Activated CD8-positive, alpha-beta memory T cell treated with anti-CD3 and anti-CD28 coated beads, Interleukin-2, amount 10 ng/mL, durations not matched to agents 7 days and 5 days (primary cell): ENCODE measurements around the gene PPP1CC. TPM values are rescaled to one million over a fixed set of nuclear protein-coding genes. Genes with fewer than 3 reads are reported as not detected.
"Not testable (repeated sequence)": the region's sequence is repeated elsewhere in the genome, so short reads cannot be mapped to it uniquely, and the experiment has no call there.

Source experiments
- ATAC-seq: fragments of 150-1000 bp; cut with Tn5 transposase; one replicate; pipeline ENCODE4 v1.10.0; 2021; ENCODE audit warnings: moderate library complexity
- CTCF ChIA-PET: fragments of 350-600 bp; sonication (Branson Sonifier 250); formaldehyde crosslinking; loops from one replicate; lab custom pipeline; 2021; ENCODE audit warnings: antibody characterized with exemption; lab: Charles Lee
- DNase-seq: peaks from one replicate; pipeline ENCODE4 v3.0.0-alpha.2; 2020
- H3K27ac Mint-ChIP-seq: one replicate; pipeline ENCODE4 v1.8.0; 2021; ENCODE audit warnings: mild to moderate bottlenecking, mixed read lengths
- H3K27me3 Mint-ChIP-seq: one replicate; pipeline ENCODE4 v1.8.0; 2021; ENCODE audit warnings: mixed read lengths
- H3K36me3 Mint-ChIP-seq: one replicate; pipeline ENCODE4 v1.8.0; 2021; ENCODE audit warnings: mild to moderate bottlenecking, mixed read lengths
- H3K4me1 Mint-ChIP-seq: one replicate; pipeline ENCODE4 v1.8.0; 2021; ENCODE audit warnings: mixed read lengths
- H3K4me3 Mint-ChIP-seq: one replicate; pipeline ENCODE4 v1.8.0; 2021; ENCODE audit warnings: mild to moderate bottlenecking, moderate library complexity, mixed read lengths
- H3K9me3 Mint-ChIP-seq: one replicate; pipeline ENCODE4 v1.8.0; 2022; ENCODE audit warnings: low read depth, mixed read lengths
- total RNA-seq, 2 experiments: library from RNA; stranded (reverse); gene quantifications; one replicate each; pipeline ENCODE4 v1.2.3, GENCODE V29; 2021

The PPP1CC gene
- total RNA-seq, 2 experiments from 2014 or later: 174 to 200 TPM

DNA sequence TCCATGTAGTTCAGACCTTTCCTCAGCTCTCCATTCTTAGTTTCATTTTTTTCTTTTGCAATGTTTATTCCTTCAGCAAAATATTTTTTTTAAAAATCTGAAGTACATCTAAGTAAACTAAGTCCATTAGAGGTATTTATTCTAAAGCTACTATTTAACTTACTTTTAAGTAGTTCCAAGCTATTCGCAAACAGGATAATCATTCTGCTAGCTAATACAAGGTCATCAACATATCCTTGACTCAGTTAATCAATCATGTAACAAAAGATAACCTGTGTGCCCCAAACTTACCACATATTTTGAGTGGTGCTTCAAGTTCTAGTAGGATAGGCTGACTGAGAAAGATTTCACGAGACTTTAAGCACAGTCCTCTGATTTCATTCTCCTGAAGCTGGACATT lies 11.2 kb downstream of the PPP1CC start:
- Mint-ChIP-seq H3K36me3 (peaks cover 66% of the 10 kb centered on the region), H3K27me3 (no peaks in the 10 kb centered on the region), H3K9me3 (no peaks in the 10 kb centered on the region), H3K4me1 (peaks cover 79% of the 10 kb centered on the region), H3K27ac (no peak overlapping the region), H3K4me3 (no peak overlapping the region)
- ATAC-seq (no peak), DNase-seq (no peak)
- CTCF ChIA-PET: interaction anchor here (0.9 to 2.1 kb wide), 7 partner anchors 10 to 867 kb away, joined by 3 to 5 read pairs (median 4); no protein-coding TSS in a partner anchor

DNA sequence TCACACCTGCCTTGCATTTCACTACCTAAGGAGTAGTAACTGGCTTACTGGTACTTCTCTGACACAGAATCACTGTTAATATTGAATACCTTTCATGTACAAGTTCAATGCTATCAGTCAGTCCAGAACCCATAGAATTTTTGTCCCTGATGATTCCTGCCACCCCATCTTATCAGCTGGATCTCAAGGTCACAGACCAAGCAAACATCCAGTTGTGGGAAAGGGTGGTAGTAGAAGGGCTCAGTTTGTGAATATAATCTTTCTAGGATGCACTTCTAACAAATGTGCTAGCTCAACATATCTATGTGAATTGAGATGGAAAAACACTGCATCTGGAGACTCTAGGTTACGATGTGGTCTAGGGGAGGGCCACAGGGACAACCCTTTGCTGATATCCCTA lies 14.1 kb downstream of the PPP1CC start:
- no peak overlapping the region for H3K4me3 Mint-ChIP-seq
- H3K27ac Mint-ChIP-seq: peak overlapping the region; percentile 86
- CTCF ChIA-PET: interaction anchor here (0.7 to 1.4 kb wide), 2 partner anchors 9 to 48 kb away, joined by 3 to 9 read pairs; no protein-coding TSS in a partner anchor
- no peaks in the 10 kb centered on the region for H3K9me3 Mint-ChIP-seq
- no peak for DNase-seq
- H3K4me1 Mint-ChIP-seq: peaks cover 71% of the 10 kb centered on the region
- ATAC-seq: no peak
- peaks cover 70% of the 10 kb centered on the region for H3K36me3 Mint-ChIP-seq
- no peaks in the 10 kb centered on the region for H3K27me3 Mint-ChIP-seq

DNA sequence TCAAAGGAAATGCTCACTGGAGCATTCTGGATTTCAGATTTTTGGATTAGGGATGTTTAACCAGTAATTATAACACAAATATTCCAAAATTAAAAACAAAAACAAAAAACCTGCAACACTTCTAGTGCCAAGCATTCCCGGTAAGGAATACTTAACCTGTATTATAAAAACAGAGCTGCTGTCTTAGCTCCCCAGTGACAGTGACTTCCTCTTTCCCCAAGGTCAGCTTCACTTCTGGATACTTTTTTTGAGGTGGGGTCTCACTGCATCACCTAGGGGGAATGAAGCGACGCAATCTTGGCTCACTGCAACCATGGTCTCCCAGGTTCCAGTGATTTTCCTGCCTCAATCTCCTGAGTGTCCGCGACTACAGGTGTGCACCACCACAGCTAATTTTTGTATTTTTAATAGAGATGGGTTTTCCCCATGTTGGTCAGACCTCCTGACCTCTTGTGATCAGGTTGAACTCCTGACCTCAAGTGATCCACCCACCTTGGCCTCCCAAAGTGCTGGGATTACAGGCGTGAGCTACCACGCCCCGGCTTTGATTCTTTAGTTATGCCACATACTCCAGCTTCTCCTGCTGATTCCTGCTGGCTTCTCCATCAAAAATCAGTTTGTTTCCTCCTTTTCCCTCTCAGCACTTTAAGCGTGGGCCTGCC lies 15.9 kb downstream of the PPP1CC start:
- Mint-ChIP-seq H3K27me3 (no peaks in the 10 kb centered on the region), H3K4me3 (no peak overlapping the region), H3K36me3 (peaks cover 73% of the 10 kb centered on the region), H3K9me3 (no peaks in the 10 kb centered on the region), H3K4me1 (peaks cover 54% of the 10 kb centered on the region), H3K27ac (peak overlapping the region; percentile 86)
- ATAC-seq (no peak), DNase-seq (no peak)
- CTCF ChIA-PET: interaction anchor here (0.6 to 1.9 kb wide), 3 partner anchors 14 to 716 kb away, joined by 3 to 12 read pairs (median 3); partner anchors contain the start of gene ARPC3

DNA sequence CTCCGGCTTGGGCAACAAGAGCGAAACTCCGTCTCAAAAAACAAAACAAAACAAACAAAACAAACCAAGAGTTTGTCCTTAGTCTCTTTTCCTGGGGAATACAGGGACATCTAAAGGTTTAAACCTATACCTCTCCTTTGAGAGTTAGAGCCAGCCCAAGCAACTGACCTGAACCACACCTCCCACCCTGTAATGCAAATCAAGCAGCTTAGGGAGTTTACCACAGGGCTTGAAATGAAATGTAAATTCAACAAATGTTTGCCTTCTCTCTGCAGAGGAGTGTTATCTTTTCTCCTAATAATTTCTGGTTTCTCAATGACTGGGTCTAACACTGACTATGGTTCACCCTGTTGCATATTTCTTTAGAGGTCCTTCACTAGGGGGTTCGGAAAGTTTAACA lies 16.7 kb downstream of the PPP1CC start:
- ATAC-seq (no peak), DNase-seq (no peak)
- CTCF ChIA-PET: no interaction called here
- H3K27me3 Mint-ChIP-seq: no peaks in the 10 kb centered on the region
- H3K4me3 Mint-ChIP-seq: no peak overlapping the region
- H3K9me3 Mint-ChIP-seq: no peaks in the 10 kb centered on the region
- peaks cover 46% of the 10 kb centered on the region for H3K4me1 Mint-ChIP-seq
- peak overlapping the region; percentile 67 for H3K27ac Mint-ChIP-seq
- H3K36me3 Mint-ChIP-seq: peaks cover 76% of the 10 kb centered on the region

DNA sequence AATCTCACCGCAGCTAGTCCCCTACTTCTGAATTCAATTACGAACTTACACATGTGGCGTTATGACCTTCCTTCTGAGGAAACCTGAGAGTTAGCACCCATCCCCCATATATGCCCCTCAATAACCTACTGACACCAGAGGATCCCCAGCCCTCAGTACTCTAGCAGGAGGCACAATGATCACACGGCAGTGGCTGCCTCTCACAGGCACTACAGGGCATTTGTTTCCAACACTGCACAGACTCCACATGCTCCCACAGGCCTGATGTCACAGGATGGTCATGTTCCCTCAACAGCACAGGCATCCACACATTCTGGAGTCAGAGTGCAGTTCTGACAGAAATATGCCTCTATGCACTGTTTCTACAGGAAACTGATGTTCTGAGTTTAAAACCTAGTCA lies 17.4 kb downstream of the PPP1CC start:
- Mint-ChIP-seq H3K27ac (peak overlapping the region; percentile 39), H3K9me3 (no peaks in the 10 kb centered on the region), H3K36me3 (peaks cover 77% of the 10 kb centered on the region), H3K4me3 (no peak overlapping the region), H3K27me3 (no peaks in the 10 kb centered on the region), H3K4me1 (peaks cover 40% of the 10 kb centered on the region)
- DNase-seq (no peak), ATAC-seq (no peak)
- CTCF ChIA-PET: no interaction called here

DNA sequence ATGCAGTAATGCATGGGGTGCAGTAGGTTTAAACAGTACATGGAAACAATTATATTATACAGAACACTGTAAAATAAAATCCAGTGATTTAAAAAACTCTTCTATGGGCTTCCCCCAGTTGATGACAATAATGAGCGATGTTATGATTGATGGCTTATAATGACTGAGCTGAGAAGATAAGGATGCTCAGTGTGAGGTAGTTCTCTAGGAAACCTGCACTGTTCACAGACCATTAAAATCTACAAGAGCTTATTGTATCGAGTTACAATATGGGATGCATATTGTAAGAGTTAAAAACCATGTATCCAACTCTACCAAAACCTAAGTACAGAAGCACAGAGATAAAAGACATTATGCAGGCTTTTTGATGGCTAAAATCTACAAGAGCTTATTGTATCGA lies 19.8 kb downstream of the PPP1CC start:
- H3K4me3 Mint-ChIP-seq: not testable (repeated sequence)

DNA sequence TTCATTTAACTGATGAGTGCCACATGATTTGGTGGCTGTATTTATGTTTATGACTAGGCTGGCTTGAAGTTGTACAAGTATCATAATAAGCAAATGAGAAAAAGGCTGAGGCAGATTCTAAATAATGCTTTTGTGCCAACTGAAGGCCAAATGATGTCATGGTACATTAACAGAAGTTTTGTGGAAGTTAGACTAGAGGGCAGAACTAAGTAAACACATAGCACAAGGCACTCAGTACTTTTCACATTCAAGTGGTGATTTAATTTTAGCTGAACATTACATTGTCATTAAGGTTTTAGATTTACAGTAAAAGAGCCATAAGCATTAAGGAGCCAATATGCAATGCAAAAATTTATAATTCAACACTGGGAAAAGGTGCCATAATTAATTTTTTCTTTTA lies 21.1 kb downstream of the PPP1CC start:
- DNase-seq: no peak
- ATAC-seq: no peak
- Mint-ChIP-seq H3K9me3 (no peaks in the 10 kb centered on the region), H3K4me3 (no peak overlapping the region), H3K27me3 (no peaks in the 10 kb centered on the region), H3K27ac (no peak overlapping the region), H3K36me3 (peaks cover 81% of the 10 kb centered on the region), H3K4me1 (peaks cover 23% of the 10 kb centered on the region)
- CTCF ChIA-PET: interaction anchor here (0.6 kb wide), 2 partner anchors 16 kb away, joined by 3 read pairs; no protein-coding TSS in a partner anchor

More for the DNA sequence above, 19.8 kb downstream of the PPP1CC start:
- ATAC-seq, DNase-seq, H3K9me3 Mint-ChIP-seq, H3K27me3 Mint-ChIP-seq, H3K27ac Mint-ChIP-seq: not testable (repeated sequence)
- CTCF ChIA-PET: interaction anchor here (1.6 kb wide), 1 partner anchor 18 kb away, joined by 5 read pairs; no protein-coding TSS in a partner anchor
- Mint-ChIP-seq H3K4me1 (peaks cover 28% of the 10 kb centered on the region), H3K36me3 (peaks cover 82% of the 10 kb centered on the region)

DNA sequence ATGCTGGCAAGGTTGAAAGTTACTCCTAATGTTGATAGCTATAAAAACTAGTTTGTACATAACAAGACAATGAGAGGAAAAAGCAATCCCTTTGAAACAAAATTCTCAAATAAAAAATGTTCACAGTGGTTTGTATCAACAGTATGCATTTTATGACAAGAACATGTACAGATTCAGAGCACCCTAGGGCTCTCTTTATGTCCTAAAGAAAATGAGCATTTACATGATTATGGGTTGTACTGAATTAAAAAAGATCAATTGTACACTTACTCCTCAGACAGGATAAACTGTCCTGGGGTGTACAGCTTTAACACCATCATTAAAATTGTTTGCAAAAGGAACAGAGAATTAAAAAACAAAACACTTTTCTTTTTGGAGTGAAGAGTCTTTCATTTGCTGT lies 22.2 kb downstream of the PPP1CC start:
- H3K4me3 Mint-ChIP-seq: no peak overlapping the region
- CTCF ChIA-PET: no interaction called here
- no peaks in the 10 kb centered on the region for H3K9me3 Mint-ChIP-seq
- H3K4me1 Mint-ChIP-seq: peaks cover 17% of the 10 kb centered on the region
- no peak for ATAC-seq
- H3K27me3 Mint-ChIP-seq: no peaks in the 10 kb centered on the region
- no peak overlapping the region for H3K27ac Mint-ChIP-seq
- DNase-seq: no peak
- peaks cover 74% of the 10 kb centered on the region for H3K36me3 Mint-ChIP-seq

DNA sequence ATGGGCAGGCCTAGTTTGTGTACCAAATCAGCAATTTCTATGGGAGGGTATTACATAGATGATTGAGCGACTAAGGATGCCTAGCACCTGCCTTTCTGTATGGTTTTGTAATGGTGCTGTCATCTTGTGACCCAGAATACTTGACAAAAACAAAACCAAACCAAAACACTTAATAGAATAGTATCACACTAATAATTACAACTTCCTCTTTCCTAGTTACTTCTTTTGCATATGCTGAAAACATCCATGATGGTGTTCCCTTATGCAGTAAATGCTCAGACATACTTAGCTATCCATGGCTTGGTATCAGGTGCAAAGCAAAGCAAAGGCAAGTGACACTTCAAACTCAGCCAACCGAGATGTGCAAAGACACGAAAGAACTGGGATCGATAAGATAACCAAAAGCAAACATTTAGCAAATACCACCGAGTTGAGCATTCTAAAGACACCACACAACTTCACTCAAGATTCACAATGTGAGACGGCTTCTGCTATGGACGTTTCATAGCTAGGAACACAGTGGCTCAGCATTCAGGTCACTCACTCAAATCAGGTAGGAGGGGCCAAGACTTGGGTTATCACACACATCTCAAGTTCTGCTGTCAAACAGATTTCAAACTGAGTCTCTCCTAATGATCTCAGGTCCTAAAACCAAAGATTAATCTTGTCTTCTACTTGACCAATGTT lies 24.3 kb downstream of the PPP1CC start:
- H3K27me3 Mint-ChIP-seq: no peaks in the 10 kb centered on the region
- peaks cover 10% of the 10 kb centered on the region for H3K4me1 Mint-ChIP-seq
- ATAC-seq (no peak), DNase-seq (no peak)
- H3K4me3 Mint-ChIP-seq: no peak overlapping the region
- CTCF ChIA-PET: interaction anchor here (2.2 kb wide), 1 partner anchor 287 kb away, joined by 4 read pairs; no protein-coding TSS in a partner anchor
- H3K27ac Mint-ChIP-seq: no peak overlapping the region
- no peaks in the 10 kb centered on the region for H3K9me3 Mint-ChIP-seq
- peaks cover 56% of the 10 kb centered on the region for H3K36me3 Mint-ChIP-seq

DNA sequence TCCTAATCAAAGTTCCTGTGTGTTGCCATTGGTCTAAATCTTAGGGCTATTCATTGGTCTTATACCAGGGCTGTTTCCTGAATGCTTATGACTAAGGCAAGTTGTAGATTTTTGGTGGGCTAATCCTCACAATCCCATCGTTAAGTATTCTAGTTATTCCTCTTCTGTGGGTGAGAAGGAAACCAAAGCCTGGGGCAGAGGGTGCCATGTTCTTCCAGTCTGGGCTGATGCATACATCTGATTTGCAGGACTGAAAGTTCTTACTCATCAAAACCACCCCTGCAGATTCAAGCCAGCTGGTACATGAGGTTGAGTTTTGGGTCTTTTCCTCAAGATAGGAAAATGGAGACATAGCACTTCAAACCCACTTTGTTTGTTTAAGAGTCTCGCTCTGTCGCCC lies 25.7 kb downstream of the PPP1CC start:
- no peak for ATAC-seq
- Mint-ChIP-seq H3K9me3 (no peaks in the 10 kb centered on the region), H3K4me3 (no peak overlapping the region), H3K27me3 (no peaks in the 10 kb centered on the region), H3K36me3 (peaks cover 48% of the 10 kb centered on the region), H3K4me1 (peaks cover 10% of the 10 kb centered on the region), H3K27ac (no peak overlapping the region)
- CTCF ChIA-PET: interaction anchor here (0.6 to 2.2 kb wide), 2 partner anchors 11 to 286 kb away, joined by 3 to 4 read pairs; no protein-coding TSS in a partner anchor
- no peak for DNase-seq

DNA sequence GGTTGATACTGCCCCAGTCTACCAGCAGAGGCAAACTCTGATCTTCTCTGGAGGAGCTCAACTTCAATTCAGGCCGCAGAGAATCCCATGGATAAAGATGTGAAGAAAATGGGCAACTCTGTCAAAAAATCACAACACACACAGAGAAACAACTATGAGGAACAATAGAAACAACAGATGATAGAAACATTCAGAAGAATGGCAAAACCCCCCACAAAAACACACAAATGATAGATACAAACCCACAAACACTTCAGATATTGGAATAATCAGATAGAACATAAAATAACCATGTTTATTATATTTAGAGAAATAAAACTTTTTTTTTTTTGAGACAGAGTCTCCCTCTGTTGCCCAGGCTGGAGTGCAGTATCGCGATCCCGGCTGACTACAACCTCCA lies 33.8 kb downstream of the PPP1CC start:
- DNase-seq: no peak
- Mint-ChIP-seq H3K9me3 (no peaks in the 10 kb centered on the region), H3K27me3 (no peaks in the 10 kb centered on the region), H3K4me3 (no peak overlapping the region), H3K27ac (no peak overlapping the region), H3K4me1 (no peaks in the 10 kb centered on the region), H3K36me3 (peaks cover 5% of the 10 kb centered on the region)
- no peak for ATAC-seq
- CTCF ChIA-PET: interaction anchor here (0.6 to 1.2 kb wide), 3 partner anchors 41 to 423 kb away, joined by 3 read pairs; no protein-coding TSS in a partner anchor

DNA sequence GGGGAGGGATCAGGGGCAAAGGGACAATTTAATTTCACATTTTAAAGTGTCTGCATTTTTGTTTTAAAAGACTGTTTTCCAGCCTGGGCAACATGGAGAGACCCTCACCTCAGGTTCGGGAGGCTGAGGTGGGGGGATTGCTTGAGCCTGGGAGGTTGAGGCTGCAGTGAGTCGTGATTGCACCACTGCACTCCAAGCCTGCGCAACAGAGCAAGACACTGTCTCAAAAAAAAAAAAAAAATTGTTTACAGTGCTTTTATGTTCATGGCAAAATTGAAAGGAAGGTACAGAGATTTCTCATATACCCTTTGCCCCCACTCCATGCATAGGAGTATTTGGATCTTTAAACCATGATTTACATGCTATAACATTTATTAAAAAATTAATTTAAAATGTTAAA lies 37.4 kb downstream of the PPP1CC start:
- H3K4me1 Mint-ChIP-seq: no peaks in the 10 kb centered on the region

DNA sequence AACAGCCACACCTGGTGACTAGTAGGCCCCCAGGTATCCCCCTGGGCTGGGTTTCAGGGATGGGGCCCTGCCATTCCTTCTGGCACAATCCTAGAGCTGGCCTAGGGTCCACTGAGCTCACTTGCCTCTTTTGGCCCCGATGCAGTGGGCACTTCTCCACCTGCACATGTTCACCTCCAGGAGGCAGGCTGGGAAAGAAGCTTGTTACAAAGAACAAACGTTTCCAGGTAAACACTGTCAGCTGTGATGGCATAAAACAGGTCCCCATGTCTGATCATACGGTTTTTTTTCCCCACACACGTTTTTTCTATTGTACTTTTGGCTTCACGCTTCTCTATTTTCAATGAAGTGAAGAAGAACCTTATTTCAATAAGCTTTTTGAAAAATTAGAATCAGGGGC lies 37.9 kb downstream of the PPP1CC start:
- H3K4me3 Mint-ChIP-seq: no peak overlapping the region

More for the DNA sequence above, 37.4 kb downstream of the PPP1CC start:
- CTCF ChIA-PET: interaction anchor here (0.6 to 2.7 kb wide), 9 partner anchors 16 to 232 kb away, joined by 3 to 15 read pairs (median 4); no protein-coding TSS in a partner anchor
- peaks cover 5% of the 10 kb centered on the region for H3K36me3 Mint-ChIP-seq
- DNase-seq (no peak), ATAC-seq (no peak)
- H3K4me3 Mint-ChIP-seq: no peak overlapping the region
- no peaks in the 10 kb centered on the region for H3K27me3 Mint-ChIP-seq
- no peak overlapping the region for H3K27ac Mint-ChIP-seq
- no peaks in the 10 kb centered on the region for H3K9me3 Mint-ChIP-seq

More for the DNA sequence above, 37.9 kb downstream of the PPP1CC start:
- CTCF ChIA-PET: interaction anchor here (0.7 to 2.7 kb wide), 7 partner anchors 19 to 183 kb away, joined by 3 to 15 read pairs (median 5); no protein-coding TSS in a partner anchor
- Mint-ChIP-seq H3K4me1 (no peaks in the 10 kb centered on the region), H3K36me3 (peaks cover 3% of the 10 kb centered on the region), H3K27ac (no peak overlapping the region), H3K27me3 (no peaks in the 10 kb centered on the region), H3K9me3 (no peaks in the 10 kb centered on the region)
- ATAC-seq: peak; percentile 36
- DNase-seq: no peak
